Panc1 (cell line): ENCODE data around the gene ADGRG7.

ENCODE experiments used
- CTCF ChIP-seq: fragments of 450-650 bp; IDR thresholded peaks from 2 replicates; pipeline ENCODE4 v1.5.1; 2017; ENCODE audit warnings: mild to moderate bottlenecking
- REST ChIP-seq, 2 experiments: IDR thresholded peaks; 2 replicates each; pipeline ENCODE4 v1.6.1; 2011 to 2012; ENCODE audit warnings: low read depth in 2 of 2, control low read depth in 1 of 2, low read length in 1 of 2, mild to moderate bottlenecking in 1 of 2, moderate library complexity in 1 of 2; ENCODE audit not compliant: insufficient read depth in 1 of 2

- TF ChIP-seq CTCF (no peak), REST (IDR thresholded peaks at IDR 0.05; ENCODE audit: insufficient read depth in 1 of 2, low read depth in 2 of 2, low read length in 1 of 2) (no peak)
Measured at GRCh38 chr3:100700708-100701107, 91.3 kb downstream of the ADGRG7 start.
